DMS114 treated with DMSO at 0.1 percent for 48 hours (cell line): ENCODE results near the gene OTUD5.

ENCODE experiments used
- DNase-seq: peaks from one replicate; lab custom pipeline; 2025; ENCODE audit not compliant: unreplicated experiment; lab: John Stamatoyannopoulos, UW

OTUD5 gene

DNA sequence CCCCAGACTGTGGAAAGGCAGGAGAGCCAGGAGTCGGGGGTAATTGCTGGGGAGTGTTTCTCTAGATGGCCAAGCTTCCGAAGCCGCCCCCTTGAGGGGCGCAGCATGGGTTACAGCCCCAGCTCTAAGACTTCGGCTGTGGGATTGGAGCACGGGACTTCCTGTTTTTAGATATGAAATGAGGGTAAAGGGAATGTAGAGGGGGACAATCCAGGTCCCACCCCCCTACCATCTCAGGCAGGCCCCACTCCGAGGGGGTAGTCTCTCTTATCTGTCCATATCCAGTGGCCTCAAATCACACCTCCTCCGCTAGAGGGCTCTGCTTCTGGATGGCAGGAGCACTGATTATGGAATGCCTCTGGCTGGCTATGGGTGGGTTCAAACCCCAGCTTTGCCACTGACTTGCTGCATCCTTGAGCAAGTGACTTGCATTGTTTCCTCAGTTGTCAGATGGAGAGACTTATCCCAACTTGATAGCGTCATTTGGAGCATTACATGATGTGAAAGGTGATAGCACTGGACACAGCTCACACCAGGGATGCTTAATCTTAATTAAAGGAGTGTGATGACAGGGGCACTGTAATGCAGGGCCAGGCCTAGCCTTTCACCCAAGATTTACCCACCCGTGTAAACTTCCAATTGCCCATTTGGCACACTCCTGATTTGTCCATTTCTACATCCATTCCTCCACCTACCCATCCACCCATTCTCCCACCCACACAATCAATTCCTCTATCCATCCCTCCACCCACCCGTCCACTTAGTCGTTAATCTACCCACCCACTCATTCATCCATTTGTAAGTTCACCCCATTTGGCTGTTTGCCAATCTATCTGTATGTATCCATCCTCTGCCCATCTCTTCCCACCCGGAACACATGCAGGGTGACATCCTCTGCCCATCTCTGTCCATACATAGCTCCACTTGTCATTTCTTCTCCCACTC lies 15.1 kb upstream of the OTUD5 start:
- no peak for DNase-seq

DNA sequence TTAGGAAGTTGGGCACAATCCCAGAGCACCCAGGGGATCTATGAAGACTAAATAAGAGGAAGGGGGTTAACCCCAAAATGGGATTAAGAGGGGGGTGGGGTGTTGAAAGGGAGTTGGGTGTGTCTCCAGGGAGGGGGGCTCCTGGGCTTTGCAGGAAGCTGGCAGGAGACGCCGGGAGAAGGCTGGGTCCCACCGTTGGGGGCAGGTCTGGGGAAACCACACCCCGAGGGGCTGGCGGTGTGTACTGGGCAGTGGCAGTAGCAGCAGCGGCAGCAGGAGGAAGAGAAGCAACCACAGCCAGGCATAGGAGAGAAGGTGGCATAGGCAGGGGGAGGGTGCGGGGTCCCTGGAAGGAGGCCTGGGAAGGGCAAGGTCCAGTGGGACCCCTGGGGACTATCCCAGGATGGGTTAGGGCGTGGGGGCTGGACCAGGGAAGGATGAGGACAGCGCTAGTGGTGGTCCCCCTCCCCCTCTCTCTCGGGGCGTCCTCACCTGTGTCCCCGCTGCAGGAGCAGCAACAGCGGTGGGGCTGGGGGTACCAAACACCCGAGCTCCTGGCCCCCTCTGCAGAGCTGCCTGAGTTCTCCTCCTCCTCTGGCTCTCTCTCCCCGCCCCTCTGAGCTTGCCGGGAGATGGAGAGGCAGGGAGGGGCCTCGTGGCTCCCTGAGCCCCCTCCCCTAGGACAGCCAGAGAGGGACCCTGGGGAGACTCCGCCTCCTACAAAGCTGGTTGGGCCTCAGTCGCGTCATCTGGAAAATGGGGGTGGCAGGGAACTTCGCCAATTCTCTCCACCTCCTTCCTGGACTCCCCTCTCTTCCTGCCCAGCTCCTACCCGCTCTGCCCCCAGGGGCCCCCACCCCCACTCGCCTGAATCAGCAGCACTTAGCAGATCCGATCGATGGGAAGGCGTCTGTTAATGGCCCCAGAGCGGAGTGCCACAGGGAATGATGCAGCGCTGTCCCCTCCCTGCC lies 14.1 kb upstream of the OTUD5 start, which contains the start of gene KCND1:
Gene KCND1, minus strand, starts transcription at position 596 of the 971 bp plus-strand sequence. CDS start 1,573 bp downstream, outside the sequence.
- DNase-seq, result peak; percentile 24

DNA sequence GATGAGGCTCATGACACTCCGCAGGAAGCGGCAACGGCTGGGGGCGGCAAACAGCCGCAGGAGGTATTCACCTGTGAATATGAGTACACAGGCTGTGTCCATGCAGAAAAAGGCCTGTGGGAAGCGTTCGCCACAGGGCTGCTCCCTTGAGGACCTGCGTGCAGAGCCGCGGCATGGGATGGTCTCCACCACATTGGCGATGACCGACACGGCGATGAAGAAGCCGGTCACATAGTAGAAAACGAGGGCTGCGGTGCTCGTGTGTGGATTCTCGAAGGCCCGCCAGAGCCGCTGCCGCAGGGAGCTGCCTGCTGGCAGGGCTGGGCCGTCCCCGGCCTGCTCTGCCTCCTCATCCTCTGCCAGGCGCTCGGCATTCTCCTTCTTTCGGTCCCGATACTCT lies 12.1 kb upstream of the OTUD5 start:
- no peak for DNase-seq

DNA sequence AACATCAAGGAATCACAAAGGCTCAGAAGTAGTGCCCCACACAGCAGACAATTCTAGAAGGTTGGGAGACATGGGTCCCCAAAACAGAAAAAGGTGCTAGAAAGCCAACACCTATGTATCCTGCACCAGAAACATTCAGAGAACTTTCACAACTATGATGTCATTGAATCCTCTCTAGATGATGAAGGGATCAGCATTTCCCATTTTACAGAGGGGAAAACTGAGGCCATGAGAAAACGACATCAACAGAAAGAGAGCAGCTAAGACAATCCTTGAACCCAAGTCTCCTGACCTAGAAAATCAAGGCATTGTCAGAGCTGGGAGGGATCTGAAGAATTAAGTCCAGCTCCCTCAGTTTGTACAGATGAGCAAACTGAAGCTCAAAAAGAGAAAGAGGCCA lies 11.0 kb upstream of the OTUD5 start:
- DNase-seq, result no peak

DNA sequence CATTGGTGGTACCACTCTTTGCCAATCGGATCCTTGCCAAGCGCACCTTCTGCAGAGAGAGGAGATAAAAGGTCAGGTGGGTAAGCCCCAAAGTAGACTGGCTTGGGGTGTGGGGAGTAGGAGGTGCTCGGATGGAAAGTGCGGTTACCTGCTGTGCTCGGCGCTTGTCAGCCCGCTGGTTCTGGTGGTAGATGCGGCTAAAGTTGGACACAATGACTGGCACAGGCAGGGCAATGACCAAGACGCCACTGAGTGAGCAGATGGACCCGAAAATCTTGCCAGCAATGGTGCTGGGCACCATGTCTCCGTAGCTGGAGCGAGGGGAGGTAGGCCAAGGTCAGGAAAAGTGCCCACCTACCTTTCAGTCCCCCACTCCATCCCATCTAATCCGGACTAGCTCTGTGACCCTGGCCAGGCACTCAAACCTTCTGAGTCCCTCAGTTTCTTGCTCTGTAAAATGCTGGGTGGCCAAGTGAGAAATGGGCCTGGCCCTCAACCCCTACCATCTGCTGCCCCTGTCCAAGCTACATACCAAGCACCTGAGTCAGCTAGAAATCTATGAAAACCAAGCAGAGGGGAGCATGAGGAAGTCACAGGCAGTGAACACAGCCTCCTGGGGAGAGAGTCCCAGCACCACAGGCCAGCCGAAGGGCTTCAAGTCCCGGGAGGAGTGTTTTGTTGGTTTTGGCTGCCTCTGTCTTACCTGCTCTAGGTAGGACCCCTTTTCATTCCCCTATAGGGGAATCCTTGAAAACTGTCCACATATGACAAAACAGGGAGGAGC lies 9.6 kb upstream of the OTUD5 start:
- DNase-seq, result no peak

DNA sequence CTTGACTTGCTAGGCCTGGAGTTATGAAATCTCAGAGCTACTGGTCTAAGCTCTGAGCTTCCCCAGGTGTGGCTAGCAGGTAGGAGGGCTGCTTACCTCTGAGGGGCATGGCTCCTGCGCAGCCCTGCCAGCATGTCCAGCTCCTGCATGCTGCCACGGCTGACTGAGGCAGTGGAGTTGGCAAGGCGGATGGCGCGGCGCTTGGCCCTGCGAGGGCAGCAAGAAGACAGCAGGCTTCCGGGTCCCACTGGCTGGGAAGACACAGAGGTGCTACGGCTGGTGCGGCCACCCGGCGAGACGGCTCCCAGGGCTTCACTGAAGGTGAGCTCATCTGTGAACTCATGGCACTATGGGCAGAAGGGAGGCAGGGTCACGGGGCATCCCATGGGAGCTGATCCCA lies 8.6 kb upstream of the OTUD5 start:
- DNase-seq, result no peak

DNA sequence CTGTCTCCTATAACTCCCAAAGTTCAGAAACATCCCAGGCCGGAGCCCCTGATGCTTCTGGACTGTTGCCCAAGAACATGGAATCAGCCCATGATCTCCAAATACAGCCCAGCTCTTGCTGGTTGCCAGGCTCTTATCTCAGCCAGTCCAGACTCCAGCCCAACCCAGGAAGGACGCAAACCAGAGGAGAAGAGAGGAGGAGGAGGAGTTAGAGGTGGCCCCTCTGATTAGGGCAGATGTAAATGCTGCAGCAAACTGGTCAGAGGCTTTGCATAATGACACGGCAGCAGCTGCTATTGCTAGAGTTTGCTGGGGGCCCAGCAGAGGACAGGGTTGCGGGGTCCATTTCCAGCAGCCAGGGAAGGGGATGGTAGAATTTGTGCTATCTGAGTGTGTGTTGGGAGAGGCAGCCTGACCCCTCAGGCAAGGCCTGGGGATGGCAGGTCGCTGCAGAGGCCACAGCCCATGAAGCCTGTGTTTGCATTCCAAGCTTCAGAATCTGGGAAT lies 4.2 kb upstream of the OTUD5 start:
- DNase-seq, result no peak

DNA sequence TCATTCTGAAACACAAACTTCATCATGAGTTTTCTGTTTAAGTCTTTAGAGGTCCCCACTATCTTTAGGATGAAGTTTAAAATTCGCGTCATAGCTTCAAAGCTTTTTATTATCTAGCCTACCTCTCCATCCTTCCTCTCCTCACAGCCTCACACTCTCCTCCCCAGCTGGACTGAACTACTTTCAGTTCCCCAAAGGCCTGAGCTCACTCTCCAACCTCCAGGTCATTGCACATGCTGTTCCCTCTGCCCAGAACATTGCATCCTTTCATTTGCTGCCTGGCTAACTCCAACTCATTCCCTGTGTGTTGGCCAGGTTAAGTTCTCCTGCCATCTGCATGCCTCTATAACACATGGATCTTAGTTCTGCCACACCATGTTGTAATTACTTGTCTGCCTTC lies 2.9 kb upstream of the OTUD5 start:
- DNase-seq, result no peak

DNA sequence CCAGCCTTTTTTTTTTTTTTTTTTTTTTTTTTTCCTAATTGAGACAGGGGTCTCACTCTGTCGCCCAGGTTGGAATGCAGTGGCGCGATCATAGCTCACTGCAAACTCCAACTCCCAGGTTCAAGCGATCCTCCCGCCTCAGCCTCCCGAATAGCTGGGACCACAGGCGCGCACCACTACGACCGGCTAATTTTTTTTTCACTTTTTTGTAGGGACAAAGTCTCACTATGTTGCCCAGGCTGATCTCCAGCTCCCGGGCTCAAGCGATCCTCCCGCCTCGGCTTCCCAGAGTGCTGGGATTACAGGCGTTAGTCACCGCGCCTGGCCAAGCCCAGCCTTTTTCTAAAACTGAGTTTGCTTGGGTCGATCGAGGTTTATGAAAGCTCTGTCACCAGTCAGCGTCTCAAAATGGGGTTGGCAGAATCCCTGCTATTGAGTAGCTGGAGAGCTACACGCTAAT lies 1.3 kb upstream of the OTUD5 start:
- no peak for DNase-seq

DNA sequence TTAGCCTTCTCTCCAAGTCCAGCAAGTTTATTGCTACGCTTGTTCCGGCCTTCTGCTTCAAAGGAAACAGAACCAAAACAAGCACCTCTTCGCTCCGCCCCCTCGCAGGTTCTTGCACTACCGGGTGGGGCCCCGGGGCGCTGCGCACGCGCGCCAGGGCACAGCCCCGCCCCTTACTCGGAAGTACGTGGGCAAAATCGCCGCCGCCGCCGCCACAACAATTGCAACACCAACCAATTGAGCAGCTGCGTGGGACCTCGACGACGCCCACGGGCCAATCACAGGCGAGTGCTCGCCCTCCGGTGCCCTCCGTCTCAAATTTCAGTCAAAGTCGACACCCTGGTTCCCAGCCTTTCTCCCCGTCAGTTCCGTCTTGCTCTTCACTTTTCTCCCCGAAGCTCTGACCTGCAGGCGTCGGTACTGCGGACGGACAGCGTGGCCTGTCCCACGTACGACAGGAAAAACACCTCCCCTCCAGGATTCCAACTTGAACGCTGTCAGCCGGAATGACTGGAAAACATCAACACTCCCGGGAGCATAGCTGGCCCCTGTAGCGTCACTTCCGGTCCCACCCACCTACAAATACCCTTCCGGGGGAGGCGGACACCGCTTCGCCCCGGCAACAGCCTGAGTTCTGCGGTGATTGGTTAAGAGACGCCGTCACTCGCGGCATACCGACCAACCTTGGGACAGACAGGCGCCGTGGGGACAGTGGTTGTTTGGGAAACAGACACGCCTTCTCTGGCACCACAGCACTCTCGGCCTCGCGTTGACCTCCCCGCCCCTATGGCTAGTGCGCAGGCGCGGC lies 624 bp upstream of the OTUD5 start:
- peak; percentile 94 for DNase-seq

DNA sequence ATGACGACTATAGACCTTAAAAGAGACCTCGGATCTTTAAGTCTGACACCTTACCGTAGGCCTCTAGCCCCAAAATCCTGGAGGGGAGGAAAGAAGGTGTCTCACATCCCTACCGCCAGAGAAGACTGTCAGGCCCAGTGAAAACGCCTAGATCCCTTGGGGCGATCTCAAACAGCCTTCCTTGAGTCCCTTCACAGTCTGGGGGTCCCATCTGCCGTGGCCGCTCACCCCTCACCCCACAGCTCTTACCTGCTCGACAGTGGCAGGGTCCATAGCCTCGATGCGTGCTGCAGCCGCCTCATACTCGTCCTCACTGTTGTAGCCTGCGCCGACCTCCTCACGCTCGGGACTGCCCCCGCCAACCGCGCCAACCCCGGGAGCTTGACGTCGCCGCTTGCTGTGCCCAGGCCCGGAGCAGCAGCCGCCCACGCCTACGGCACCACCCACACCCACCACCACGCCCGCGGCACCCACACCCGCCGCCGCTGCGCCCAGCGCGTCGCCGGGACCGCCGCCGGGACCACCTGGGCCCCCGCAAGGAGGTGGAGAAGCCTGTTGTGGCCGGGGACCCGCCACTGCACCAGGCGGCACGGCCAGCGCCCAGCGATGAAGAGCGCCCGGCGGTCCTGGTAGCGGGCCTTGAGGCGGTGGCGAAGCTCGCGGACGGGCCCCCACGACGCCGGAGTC lies 536 bp downstream of the OTUD5 start:
- DNase-seq, result no peak

DNA sequence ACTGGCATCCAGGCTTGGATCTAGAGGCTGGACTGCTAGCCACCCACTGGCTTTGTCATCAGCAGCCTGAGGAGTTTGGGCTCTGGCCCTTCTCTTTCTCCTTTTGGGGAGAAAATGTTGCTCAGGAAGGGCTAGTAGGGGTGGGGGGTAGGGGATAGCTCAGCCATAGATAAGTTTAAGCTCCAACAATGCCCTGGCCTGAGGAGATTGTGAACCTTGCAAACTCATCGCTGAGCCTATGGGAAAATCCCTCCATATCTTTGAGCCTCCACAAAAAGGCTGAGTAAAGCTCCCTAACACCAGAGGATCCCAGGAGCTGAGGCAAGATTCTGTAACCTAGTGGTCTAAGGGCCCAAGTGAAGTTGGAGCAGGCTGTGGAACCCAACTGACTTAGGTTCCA lies 8.8 kb downstream of the OTUD5 start:
- DNase-seq, result no peak

DNA sequence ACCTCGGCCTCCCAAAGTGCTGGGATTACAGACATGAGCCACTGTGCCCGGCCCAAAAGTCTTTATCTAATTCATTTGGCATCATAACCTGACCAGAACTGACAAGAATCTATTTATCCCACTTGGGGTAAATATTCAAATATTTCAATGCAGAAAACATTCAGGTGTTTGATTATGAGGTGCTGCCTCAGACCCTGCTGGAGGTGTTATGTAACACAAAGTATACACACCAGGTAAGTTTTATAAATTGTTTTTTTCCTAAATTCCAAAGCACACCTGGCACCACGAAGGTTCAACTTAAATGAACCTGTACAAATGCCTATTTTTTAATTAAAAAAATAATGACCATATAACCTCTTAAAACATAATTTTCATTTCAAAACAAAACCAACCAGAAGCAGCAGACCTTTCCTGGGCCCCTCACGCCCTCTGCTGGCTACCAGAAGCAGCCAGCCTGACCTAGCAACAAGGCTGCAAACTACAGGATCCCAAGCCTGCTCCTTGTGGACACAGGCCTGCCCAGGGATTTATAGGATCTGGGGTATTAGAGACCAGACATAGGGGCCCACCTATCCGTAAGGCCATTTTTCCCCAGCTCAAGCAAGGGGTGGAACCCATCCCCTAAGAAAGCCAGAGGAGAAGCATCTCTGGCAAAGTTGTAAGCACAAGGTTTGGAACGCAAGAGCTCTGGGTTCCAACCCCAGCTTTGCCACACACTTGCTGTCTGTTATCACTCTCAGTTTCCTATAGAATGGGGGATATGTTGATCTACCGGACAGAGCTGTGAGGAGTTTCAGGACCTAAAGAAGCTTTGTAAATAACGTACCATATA lies 11.7 kb downstream of the OTUD5 start:
- DNase-seq, result peak; percentile 55

DNA sequence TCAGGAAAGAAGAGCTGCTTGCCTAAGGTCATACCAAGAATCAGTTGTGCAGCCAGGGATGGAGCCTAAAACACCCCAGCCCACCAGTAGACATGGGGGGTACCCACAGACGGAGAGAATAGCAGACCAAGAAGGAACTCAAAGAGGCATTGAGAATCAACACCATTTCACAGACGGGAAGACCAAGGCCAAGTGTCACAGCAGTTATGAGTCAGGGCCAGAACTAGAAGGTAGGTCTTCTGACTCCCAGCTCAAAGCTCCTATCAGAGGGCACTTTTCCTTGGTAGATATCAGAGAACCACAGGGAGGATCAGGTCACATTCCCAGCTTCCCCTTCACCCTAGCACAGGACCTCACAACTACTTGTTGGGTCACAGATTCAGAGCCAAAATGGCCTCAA lies 14.5 kb downstream of the OTUD5 start:
- DNase-seq, result no peak

DNA sequence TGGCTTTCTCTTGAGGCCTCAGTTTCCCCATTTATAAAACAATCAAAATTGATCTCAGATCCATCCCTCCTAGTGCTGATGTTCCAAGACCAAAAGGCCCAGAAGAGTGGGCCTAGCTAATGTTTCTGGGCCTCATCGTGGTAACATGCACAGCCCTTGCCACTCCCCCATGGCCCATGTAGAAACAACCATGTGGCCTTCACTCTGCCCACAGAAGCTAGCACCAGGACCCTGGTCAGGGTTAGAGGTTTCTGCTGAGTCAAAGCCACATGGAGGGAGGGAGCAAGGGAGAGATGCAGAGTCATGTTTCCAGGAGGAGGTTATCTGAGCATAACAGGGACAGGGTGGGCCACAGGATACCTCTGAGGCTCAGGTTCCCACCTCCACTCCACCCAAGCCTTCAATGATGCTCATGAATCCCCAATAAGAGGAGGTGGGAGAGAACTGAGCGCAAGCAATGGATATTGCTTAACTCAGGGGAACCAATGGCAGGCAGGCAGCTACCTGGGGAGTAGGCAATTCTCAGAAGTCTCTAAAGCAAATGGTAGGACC lies 16.9 kb downstream of the OTUD5 start:
- no peak for DNase-seq

DNA sequence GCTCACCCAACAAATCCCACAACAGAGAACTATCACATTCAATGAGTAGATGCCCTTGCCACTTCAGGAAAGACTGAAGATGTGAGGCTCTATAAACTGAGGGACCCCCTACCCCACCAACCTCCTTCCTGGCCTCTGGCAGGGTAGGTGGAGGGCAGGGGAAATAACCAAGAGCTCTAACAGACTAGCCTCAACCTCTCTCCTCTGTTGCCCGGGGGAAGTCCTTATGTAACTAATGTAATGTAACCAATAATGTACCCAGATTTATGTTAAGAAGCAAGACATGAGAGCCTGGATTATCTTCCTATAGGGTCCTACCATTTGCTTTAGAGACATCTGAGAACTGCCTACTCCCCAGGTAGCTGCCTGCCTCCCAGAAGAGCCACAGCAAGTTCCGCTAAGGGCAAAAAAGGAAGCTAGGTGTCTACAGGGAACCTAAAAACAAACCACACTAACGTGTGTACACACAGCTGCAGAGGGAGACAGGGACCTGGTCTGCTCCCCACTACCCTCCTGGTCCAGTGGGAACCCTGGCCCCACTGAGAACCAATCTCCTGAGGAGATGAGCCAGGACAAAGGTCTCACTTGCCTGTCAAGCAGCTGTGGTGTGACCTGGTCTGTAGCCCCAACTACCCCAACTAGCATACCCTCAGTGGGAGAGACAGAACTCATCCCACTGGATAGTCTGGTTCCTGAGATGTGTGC lies 17.7 kb downstream of the OTUD5 start:
- DNase-seq, result no peak

DNA sequence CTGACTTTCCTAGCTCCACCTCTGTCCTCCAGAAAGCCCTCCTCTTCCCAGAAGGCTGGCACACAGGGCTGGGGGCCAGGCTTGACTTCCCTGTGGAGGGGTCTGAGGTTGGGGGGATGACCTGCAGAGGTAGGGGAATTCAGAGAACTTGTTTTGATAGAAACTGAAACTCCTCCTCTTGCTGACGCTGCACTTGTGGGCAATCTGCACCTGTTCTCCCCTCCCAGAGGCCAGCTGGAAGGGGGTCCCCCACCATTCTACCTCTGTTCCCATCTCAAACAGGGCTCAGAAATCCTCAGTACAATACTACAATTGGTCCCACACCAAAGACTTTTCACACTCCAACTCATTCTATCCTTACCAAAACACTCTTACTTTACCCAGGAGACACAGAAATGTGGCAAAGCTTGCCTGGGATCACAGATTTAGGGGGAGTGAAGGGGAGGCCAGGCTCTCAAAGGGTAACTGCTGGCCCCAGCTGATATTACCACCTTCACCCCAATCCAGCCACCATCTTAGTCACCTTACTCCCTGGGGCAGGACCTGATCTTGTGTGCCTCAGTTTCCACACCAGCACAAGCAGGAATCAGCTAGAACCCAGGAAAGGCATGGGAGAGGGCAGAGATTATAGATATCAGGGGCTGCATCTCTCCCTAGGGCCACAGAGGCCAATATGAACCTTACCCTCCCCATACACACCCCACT lies 18.5 kb downstream of the OTUD5 start:
- no peak for DNase-seq
